Upper lobe of left lung (tissue), 4 donors: Measurements from ENCODE around the gene FGGY.

Source experiments
- EP300 ChIP-seq, 4 donors: sonication (generic); formaldehyde crosslinking; IDR thresholded peaks; one replicate each; pipeline ENCODE4 v1.5.1; 2017; ENCODE audit warnings: antibody characterized with exemption in 4 of 4, control low read depth in 2 of 4
- POLR2A ChIP-seq, 4 donors: fragments of 450-650 bp; IDR thresholded peaks; one replicate each; pipeline ENCODE4 v1.5.1; 2016 to 2017; ENCODE audit warnings: antibody characterized with exemption in 4 of 4, mild to moderate bottlenecking in 2 of 4
- POLR2AphosphoS5 ChIP-seq, 2 donors: sonication (generic); formaldehyde crosslinking; IDR thresholded peaks; one replicate each; pipeline ENCODE4 v1.5.1; 2017; ENCODE audit warnings: antibody characterized with exemption in 2 of 2
- TF ChIP-seq, protein P1 (sequence below), 6 experiments: fragments of 450-650 bp in 4 of 6; fragments of 200-600 bp in 2 of 6; sonication (generic) in 2 of 6; IDR thresholded peaks; one replicate each; pipeline ENCODE4 v1.5.1; 2016 to 2019; ENCODE audit warnings: antibody characterized with exemption in 6 of 6

DNA sequence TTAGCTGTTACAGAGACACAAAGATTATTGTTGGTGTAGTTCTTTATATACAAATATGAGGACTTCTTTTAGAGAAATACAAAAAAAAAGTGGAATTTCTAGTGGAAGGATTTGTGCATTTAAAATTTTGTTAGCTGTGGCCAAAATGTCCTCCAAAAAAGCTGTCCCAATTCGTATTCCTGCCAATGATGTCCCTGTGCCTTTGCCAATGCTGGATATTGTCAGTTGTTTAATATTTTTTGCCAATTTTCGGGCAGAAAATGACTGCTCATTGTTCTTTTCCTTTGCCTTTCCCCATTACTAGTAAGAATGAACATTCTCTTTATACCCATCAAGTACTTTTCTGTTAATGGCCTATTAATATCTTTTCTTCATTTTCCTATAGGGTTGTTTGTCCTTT lies 407.8 kb downstream of the FGGY start:
- TF ChIP-seq, protein P1, sequence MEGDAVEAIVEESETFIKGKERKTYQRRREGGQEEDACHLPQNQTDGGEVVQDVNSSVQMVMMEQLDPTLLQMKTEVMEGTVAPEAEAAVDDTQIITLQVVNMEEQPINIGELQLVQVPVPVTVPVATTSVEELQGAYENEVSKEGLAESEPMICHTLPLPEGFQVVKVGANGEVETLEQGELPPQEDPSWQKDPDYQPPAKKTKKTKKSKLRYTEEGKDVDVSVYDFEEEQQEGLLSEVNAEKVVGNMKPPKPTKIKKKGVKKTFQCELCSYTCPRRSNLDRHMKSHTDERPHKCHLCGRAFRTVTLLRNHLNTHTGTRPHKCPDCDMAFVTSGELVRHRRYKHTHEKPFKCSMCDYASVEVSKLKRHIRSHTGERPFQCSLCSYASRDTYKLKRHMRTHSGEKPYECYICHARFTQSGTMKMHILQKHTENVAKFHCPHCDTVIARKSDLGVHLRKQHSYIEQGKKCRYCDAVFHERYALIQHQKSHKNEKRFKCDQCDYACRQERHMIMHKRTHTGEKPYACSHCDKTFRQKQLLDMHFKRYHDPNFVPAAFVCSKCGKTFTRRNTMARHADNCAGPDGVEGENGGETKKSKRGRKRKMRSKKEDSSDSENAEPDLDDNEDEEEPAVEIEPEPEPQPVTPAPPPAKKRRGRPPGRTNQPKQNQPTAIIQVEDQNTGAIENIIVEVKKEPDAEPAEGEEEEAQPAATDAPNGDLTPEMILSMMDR (IDR thresholded peaks at IDR 0.05): no peak
- TF ChIP-seq POLR2A (IDR thresholded peaks at IDR 0.05) (no peak), EP300 (IDR thresholded peaks at IDR 0.05) (no peak), POLR2AphosphoS5 (IDR thresholded peaks at IDR 0.05) (no peak)
